Measurements from ENCODE around the gene RFC1. TPM values are rescaled to one million over a fixed set of nuclear protein-coding genes. Genes with fewer than 3 reads are reported as not detected.
"Not testable (repeated sequence)": the region's sequence is repeated elsewhere in the genome, so short reads cannot be mapped to it uniquely, and the experiment has no call there.

Gene RFC1
- polyA plus RNA-seq, 1 experiment: 35.7 TPM

DNA sequence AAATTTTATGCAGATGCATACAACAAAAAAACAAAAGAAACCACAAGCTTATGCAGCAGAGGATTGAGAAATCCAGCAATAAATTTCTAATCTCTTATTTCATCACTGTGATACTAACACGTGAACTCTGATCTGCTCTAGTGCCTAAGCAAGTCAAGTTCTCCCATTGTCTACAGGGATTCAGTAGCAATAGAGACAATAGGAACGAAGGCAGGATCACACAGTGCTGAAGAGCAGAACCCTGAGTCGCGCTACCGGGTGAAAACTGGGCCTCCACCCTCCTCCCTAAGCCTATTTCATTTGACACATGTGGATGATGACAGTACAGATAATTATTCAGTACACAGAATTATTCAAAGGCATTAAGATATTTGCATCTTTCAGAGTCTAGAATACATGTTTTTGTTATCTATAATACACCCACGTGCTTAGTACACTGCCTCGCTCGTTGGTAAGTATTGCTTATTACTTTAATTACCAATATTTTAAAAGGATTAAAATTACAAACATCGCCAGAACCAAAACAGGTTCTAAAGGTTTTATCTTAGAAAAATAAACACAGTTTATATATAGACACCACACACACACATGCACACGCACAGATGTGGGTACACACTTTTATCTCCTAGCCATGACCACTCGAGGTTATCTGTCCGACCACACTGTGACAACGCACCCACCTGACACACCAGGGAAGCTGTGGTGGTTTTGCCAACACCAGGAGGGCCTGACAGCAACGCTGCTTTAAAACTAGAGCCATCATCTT is 60.1 kb downstream of the RFC1 start:
- TF ChIP-seq, protein P1, sequence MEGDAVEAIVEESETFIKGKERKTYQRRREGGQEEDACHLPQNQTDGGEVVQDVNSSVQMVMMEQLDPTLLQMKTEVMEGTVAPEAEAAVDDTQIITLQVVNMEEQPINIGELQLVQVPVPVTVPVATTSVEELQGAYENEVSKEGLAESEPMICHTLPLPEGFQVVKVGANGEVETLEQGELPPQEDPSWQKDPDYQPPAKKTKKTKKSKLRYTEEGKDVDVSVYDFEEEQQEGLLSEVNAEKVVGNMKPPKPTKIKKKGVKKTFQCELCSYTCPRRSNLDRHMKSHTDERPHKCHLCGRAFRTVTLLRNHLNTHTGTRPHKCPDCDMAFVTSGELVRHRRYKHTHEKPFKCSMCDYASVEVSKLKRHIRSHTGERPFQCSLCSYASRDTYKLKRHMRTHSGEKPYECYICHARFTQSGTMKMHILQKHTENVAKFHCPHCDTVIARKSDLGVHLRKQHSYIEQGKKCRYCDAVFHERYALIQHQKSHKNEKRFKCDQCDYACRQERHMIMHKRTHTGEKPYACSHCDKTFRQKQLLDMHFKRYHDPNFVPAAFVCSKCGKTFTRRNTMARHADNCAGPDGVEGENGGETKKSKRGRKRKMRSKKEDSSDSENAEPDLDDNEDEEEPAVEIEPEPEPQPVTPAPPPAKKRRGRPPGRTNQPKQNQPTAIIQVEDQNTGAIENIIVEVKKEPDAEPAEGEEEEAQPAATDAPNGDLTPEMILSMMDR (IDR thresholded peaks at IDR 0.05; ENCODE audit: low read depth, low read length): no peak
- ChIA-PET POLR2A (no interaction called here), CTCF (no interaction called here)
- H3K4me3 ChIP-seq (ENCODE audit: low read depth, low read length): no peak overlapping the region
- H3K27me3 ChIP-seq (ENCODE audit: control insufficient read depth, insufficient read depth, low read length): no peaks in the 10 kb centered on the region
- H3K9me3 ChIP-seq (ENCODE audit: control insufficient read depth, insufficient read depth, low read length): no peaks in the 10 kb centered on the region
- no peak overlapping the region for H3K27ac ChIP-seq (ENCODE audit: low read depth, low read length)
- no peak for DNase-seq (ENCODE audit: low read depth, low spot score)

DNA sequence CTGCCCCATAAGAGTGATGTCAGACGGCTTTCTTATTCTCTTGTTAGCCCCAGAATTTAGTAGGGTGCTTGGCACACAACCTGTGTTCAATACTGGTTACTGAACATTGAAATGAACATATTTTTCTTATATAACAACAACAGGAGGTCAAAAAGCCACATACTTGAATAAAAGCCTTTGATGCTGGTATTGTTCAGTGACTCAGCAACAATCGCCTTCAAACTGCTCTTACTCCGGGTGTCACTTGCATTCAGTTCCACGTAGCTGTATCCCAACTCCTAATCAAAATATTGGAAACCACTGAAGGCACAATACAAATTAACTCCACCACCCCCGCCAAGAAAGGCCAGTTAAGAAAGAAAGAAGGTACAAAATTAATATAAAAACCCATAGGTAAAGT is 61.5 kb downstream of the RFC1 start:
- Histone ChIP-seq H3K4me3 (ENCODE audit: low read depth, low read length) (no peak overlapping the region), H3K27me3 (ENCODE audit: control insufficient read depth, insufficient read depth, low read length) (no peaks in the 10 kb centered on the region), H3K27ac (ENCODE audit: low read depth, low read length) (no peak overlapping the region), H3K9me3 (ENCODE audit: control insufficient read depth, insufficient read depth, low read length) (no peaks in the 10 kb centered on the region)
- ChIA-PET POLR2A (no interaction called here), CTCF (no interaction called here)
- no peak for DNase-seq (ENCODE audit: low read depth, low spot score)
- TF ChIP-seq, protein P1 (IDR thresholded peaks at IDR 0.05; ENCODE audit: low read depth, low read length): no peak

DNA sequence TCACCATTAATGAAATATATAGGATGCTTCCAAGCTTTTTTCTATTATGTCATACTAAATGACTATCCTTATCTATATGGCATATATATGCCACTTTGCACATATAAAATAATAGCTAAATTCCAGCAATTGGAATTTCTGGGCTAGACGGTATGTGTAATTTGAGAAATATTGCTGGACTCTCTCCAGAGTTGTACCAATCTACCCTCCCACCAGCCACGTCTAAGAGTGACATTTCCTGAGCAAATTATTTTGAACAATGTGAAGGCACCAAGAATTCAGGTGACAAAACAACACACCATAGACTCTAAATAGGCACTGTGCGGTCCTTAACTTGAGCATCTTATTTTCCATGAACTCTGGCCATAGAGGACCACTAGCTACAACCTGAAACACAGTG is 62.3 kb downstream of the RFC1 start:
- ChIA-PET POLR2A (no interaction called here), CTCF (no interaction called here)
- no peak for DNase-seq (ENCODE audit: low read depth, low spot score)
- TF ChIP-seq, protein P1 (IDR thresholded peaks at IDR 0.05; ENCODE audit: low read depth, low read length): no peak
- no peaks in the 10 kb centered on the region for H3K27me3 ChIP-seq (ENCODE audit: control insufficient read depth, insufficient read depth, low read length)
- H3K9me3 ChIP-seq (ENCODE audit: control insufficient read depth, insufficient read depth, low read length): no peaks in the 10 kb centered on the region
- no peak overlapping the region for H3K27ac ChIP-seq (ENCODE audit: low read depth, low read length)
- H3K4me3 ChIP-seq (ENCODE audit: low read depth, low read length): no peak overlapping the region

DNA sequence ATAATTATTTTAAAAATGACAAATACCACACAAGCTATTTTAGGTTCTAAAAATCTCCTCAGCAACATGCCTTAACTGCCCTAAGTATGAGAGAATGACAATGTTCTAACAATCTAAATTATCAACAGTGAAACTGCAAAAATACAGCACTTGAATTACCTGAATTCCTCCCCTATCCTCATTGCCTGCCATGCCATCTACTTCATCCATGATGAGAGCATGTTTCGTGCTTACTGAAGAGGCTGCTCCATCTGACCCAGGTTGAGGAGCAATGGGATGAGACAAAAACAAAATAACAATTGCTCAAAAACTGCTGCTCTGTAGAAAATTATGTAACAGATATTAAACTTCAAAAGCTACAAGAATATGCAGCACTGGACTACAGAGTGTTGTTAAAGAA is 63.3 kb downstream of the RFC1 start:
- Histone ChIP-seq H3K27ac (ENCODE audit: low read depth, low read length) (no peak overlapping the region), H3K4me3 (ENCODE audit: low read depth, low read length) (no peak overlapping the region), H3K27me3 (ENCODE audit: control insufficient read depth, insufficient read depth, low read length) (no peaks in the 10 kb centered on the region), H3K9me3 (ENCODE audit: control insufficient read depth, insufficient read depth, low read length) (no peaks in the 10 kb centered on the region)
- TF ChIP-seq, protein P1 (IDR thresholded peaks at IDR 0.05; ENCODE audit: low read depth, low read length): no peak
- POLR2A ChIA-PET: no interaction called here
- DNase-seq (ENCODE audit: low read depth, low spot score): no peak
- CTCF ChIA-PET: no interaction called here

DNA sequence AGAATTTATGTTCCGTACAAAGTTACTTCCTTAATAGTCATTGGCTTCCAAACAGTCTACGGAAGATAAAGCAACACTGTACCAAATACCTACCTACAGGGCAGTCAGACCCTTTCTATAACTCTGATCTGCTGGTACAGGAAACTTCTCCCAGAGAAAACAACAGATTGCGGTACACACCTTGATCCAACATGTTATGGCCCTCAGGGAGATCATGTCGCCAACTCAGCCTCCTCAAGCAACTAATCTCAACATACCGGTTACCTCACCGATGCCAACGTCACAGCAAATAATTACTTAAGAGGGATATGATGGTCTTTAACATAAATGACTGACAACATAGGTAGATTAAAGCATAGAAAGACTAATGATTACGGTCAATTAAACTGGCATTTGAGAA is 70.4 kb downstream of the RFC1 start:
- Histone ChIP-seq H3K27me3 (ENCODE audit: control insufficient read depth, insufficient read depth, low read length) (no peaks in the 10 kb centered on the region), H3K27ac (ENCODE audit: low read depth, low read length) (no peak overlapping the region), H3K4me3 (ENCODE audit: low read depth, low read length) (no peak overlapping the region), H3K9me3 (ENCODE audit: control insufficient read depth, insufficient read depth, low read length) (no peaks in the 10 kb centered on the region)
- TF ChIP-seq, protein P1 (IDR thresholded peaks at IDR 0.05; ENCODE audit: low read depth, low read length): no peak
- DNase-seq (ENCODE audit: low read depth, low spot score): no peak
- CTCF ChIA-PET: no interaction called here
- POLR2A ChIA-PET: no interaction called here

DNA sequence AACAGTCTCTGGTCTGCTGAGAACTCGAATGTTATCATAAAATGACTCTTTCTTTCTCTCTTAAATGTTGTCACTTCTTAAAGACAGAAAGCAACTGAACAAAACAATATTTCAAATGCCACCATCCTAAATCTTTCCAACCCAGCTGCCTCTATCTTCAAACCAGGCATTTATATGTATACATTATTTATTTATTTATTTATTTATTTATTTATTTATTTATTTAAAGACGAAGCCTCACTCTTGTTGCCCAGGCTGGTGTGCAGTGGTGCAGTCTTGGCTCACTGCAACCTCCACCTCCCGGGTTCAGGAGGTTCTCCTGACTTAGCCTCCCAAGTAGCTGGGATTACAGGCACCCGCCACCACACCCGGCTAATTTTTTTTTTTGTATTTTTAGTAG is 73.7 kb downstream of the RFC1 start:
- POLR2A ChIA-PET; CTCF ChIA-PET; H3K27ac ChIP-seq (ENCODE audit: low read depth, low read length); H3K4me3 ChIP-seq (ENCODE audit: low read depth, low read length); H3K9me3 ChIP-seq (ENCODE audit: control insufficient read depth, insufficient read depth, low read length); H3K27me3 ChIP-seq (ENCODE audit: control insufficient read depth, insufficient read depth, low read length); DNase-seq (ENCODE audit: low read depth, low spot score): not testable (repeated sequence)
